Suprapubic skin (tissue), 4 donors: Measurements from ENCODE around the gene GRM5.
"Not testable (repeated sequence)": the region's sequence is repeated elsewhere in the genome, so short reads cannot be mapped to it uniquely, and the experiment has no call there.

Source experiments
- EP300 ChIP-seq: sonication (generic); formaldehyde crosslinking; IDR thresholded peaks from one replicate; pipeline ENCODE4 v1.6.1; 2017; ENCODE audit warnings: antibody characterized with exemption
- POLR2A ChIP-seq, 2 donors: fragments of 450-650 bp; IDR thresholded peaks; one replicate each; pipeline ENCODE4 v1.6.1; 2017; ENCODE audit warnings: antibody characterized with exemption in 2 of 2, mild to moderate bottlenecking in 2 of 2, moderate library complexity in 2 of 2
- POLR2AphosphoS5 ChIP-seq, 3 donors: sonication (generic); formaldehyde crosslinking; IDR thresholded peaks; one replicate each; pipeline ENCODE4 v1.6.1; 2017; ENCODE audit warnings: antibody characterized with exemption in 3 of 3
- TF ChIP-seq, protein P1 (sequence below), 2 donors: fragments of 200-600 bp in 1 of 2; fragments of 450-650 bp in 1 of 2; sonication (generic) in 1 of 2; IDR thresholded peaks; one replicate each; pipeline ENCODE4 v1.5.1; 2016 to 2019; ENCODE audit warnings: antibody characterized with exemption in 2 of 2, mild to moderate bottlenecking in 1 of 2, moderate library complexity in 1 of 2

DNA sequence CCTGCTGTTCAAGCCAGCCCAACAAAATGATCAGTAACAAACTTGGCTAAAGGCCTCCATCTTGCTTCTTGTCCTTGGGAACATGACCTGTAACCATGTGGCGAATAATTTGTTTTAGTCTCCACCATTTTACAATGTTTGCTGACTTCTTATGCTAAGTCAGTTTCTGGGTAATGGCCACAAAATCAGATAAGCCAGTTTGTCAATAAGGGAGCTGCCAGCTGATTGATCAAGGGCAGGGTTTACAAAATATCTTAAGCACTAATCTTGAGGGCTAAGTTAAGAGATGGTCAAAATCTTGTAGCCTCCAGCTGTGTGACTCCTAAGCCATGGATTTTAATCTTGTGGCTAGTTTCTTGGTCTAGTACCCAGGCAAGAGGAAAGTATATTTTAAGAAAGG lies 176.9 kb downstream of the GRM5 start:
- not testable (repeated sequence) for TF ChIP-seq POLR2A (IDR thresholded peaks at IDR 0.05); POLR2AphosphoS5 (IDR thresholded peaks at IDR 0.05); EP300
- TF ChIP-seq, protein P1, sequence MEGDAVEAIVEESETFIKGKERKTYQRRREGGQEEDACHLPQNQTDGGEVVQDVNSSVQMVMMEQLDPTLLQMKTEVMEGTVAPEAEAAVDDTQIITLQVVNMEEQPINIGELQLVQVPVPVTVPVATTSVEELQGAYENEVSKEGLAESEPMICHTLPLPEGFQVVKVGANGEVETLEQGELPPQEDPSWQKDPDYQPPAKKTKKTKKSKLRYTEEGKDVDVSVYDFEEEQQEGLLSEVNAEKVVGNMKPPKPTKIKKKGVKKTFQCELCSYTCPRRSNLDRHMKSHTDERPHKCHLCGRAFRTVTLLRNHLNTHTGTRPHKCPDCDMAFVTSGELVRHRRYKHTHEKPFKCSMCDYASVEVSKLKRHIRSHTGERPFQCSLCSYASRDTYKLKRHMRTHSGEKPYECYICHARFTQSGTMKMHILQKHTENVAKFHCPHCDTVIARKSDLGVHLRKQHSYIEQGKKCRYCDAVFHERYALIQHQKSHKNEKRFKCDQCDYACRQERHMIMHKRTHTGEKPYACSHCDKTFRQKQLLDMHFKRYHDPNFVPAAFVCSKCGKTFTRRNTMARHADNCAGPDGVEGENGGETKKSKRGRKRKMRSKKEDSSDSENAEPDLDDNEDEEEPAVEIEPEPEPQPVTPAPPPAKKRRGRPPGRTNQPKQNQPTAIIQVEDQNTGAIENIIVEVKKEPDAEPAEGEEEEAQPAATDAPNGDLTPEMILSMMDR (IDR thresholded peaks at IDR 0.05), result not testable (repeated sequence)
